Adrenal gland (tissue), 12 donors: Measurements from ENCODE around the gene ARFGEF3. TPM values are rescaled to one million over a fixed set of nuclear protein-coding genes. Genes with fewer than 3 reads are reported as not detected.

ENCODE experiments used
- DNase-seq, 7 donors: peaks; one replicate each; pipeline ENCODE4 v3.0.0-alpha.2; 2019 to 2020
- H3K27ac ChIP-seq, 5 donors: fragments of 200-600 bp; sonication (generic) in 4 of 5; 1 replicate in 3 of 5; 2 replicates in 2 of 5; pipeline versions ENCODE4 v1.5.1 to v1.8.0; 2016 to 2020; ENCODE audit warnings: mild to moderate bottlenecking in 1 of 5
- H3K27me3 ChIP-seq: fragments of 200-600 bp; 2 replicates; pipeline ENCODE4 v1.8.0; 2021
- H3K36me3 ChIP-seq, 2 donors: fragments of 200-600 bp; replicated peaks in 1 of 2; 1 replicate in 1 of 2; 2 replicates in 1 of 2; pipeline versions ENCODE4 v1.5.1 to v1.8.0; 2018 to 2022
- H3K4me1 ChIP-seq, 2 donors: fragments of 200-600 bp; replicated peaks in 1 of 2; 1 replicate in 1 of 2; 2 replicates in 1 of 2; pipeline versions ENCODE4 v1.5.1 to v1.8.0; 2018 to 2021
- H3K4me3 ChIP-seq, 4 donors: fragments of 200-600 bp; sonication (generic) in 3 of 4; one replicate each; pipeline ENCODE4 v1.5.1; 2016 to 2018
- H3K9me3 ChIP-seq, 3 donors: fragments of 200-600 bp; sonication (generic) in 1 of 3; replicated peaks in 1 of 3; 1 replicate in 2 of 3; 2 replicates in 1 of 3; pipeline versions ENCODE4 v1.5.1 to v1.8.0; 2016 to 2021
- POLR2A ChIP-seq, 2 donors: fragments of 450-650 bp; IDR thresholded peaks; one replicate each; pipeline ENCODE4 v1.6.1; 2017; ENCODE audit warnings: antibody characterized with exemption in 2 of 2, mild to moderate bottlenecking in 2 of 2, moderate library complexity in 1 of 2
- WGBS, 4 donors: extraction: QIAGEN DNeasy Blood & Tissue Kit in 2 of 4; methylation state at CpG; one replicate each; pipeline versions ENCODE4 v1.1.5 to v1.1.7; 2013 to 2017; 5-methylcytosine and 5-hydroxymethylcytosine counted together
- intact Hi-C, 2 donors: fragments of 100-400 bp; cut with DNase I; formaldehyde crosslinking; loops; one replicate each; pipeline versions ENCODE4 v1.14.1 to v1.15.0; 2022 to 2023
- polyA plus RNA-seq, 3 donors: library from polyadenylated mRNA; stranded (reverse); fragments of 200-250 nt in 2 of 3; fragments of 350-450 nt in 1 of 3; fragmentation: Illumina TruSeq in 1 of 3; extraction: RNeasy Lipid Tissue Mini Kit (QIAGEN cat#74804) in 1 of 3; gene quantifications; one replicate each; pipeline ENCODE4 v1.2.3, GENCODE V29; 2013 to 2014
- total RNA-seq, 9 donors: library from RNA; depleted of rRNA in 4 of 9; stranded (reverse); fragments of >200 nt in 4 of 9; fragments of 120-200 nt in 1 of 9; fragmentation: NEBNext Ultra II Directional in 1 of 9; extraction: Animal tissue kit (Norgen Biotek cat#: 25700) in 1 of 9; gene quantifications; one replicate each; pipeline versions ENCODE4 v1.1.0 to v1.2.4, GENCODE V29; 2013 to 2023
- TF ChIP-seq, protein P1 (sequence below), 6 experiments: fragments of 450-650 bp in 4 of 6; fragments of 200-600 bp in 2 of 6; sonication (generic) in 1 of 6; IDR thresholded peaks; 1 replicate in 5 of 6; 2 replicates in 1 of 6; pipeline versions ENCODE4 v1.5.1 to v1.8.0; 2016 to 2021; ENCODE audit warnings: antibody characterized with exemption in 6 of 6, mild to moderate bottlenecking in 2 of 6, moderate library complexity in 1 of 6
- donor health status: healthy with polysubstance abuse.
- donor health status: Bipolar disorder and iron deficiency.
- donor health status: DM: yes; HTN: yes; CAD: no.
- donor health status: DM: no; HTN: no; CAD: no.
- donor health status: DM: no; HTN: no; CAD: no.
- donor health status: DM: yes; HTN: yes; CAD: no.

Gene ARFGEF3
- total and polyA plus RNA-seq, 12 donors: 0.06 to 10.9 (median 0.91) TPM; not detected in 1

DNA sequence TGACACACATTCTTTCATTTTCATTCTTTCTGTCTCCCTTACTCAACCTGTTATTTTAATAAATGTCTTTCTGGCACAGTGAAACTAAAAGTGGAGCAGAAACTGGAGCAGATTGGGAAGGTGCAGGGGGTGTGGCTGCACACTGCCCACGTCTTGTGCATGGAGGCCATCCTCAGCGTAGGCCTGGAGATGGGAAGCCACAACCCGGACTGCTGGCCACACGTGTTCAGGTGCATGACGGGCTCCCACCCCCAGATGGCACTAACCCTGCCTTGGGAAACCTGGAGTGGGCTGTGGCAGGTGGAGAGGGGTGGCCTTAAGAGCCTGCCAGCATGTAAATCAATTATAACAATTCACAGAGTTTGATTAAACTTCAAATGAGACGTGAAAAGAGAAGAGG lies 128.0 kb downstream of the ARFGEF3 start:
- H3K9me3 ChIP-seq: no peaks in the 10 kb centered on the region
- no peaks in the 10 kb centered on the region for H3K27me3 ChIP-seq
- TF ChIP-seq POLR2A (IDR thresholded peaks at IDR 0.05): no peak
- TF ChIP-seq, protein P1, sequence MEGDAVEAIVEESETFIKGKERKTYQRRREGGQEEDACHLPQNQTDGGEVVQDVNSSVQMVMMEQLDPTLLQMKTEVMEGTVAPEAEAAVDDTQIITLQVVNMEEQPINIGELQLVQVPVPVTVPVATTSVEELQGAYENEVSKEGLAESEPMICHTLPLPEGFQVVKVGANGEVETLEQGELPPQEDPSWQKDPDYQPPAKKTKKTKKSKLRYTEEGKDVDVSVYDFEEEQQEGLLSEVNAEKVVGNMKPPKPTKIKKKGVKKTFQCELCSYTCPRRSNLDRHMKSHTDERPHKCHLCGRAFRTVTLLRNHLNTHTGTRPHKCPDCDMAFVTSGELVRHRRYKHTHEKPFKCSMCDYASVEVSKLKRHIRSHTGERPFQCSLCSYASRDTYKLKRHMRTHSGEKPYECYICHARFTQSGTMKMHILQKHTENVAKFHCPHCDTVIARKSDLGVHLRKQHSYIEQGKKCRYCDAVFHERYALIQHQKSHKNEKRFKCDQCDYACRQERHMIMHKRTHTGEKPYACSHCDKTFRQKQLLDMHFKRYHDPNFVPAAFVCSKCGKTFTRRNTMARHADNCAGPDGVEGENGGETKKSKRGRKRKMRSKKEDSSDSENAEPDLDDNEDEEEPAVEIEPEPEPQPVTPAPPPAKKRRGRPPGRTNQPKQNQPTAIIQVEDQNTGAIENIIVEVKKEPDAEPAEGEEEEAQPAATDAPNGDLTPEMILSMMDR (IDR thresholded peaks at IDR 0.05): peak in 1 of 6 experiments; percentile 5
- no peak overlapping the region for H3K27ac ChIP-seq
- intact Hi-C loops: loop anchor here (5.0 to 10.0 kb wide), 3 partner anchors 175 to 275 kb away; no protein-coding TSS in a partner anchor
- H3K4me1 ChIP-seq: no peaks in the 10 kb centered on the region
- no peaks in the 10 kb centered on the region for H3K36me3 ChIP-seq
- WGBS, 4 donors: 53 to 63% (median 59%) methylated on average over 6 of the region's 6 CpGs
- H3K4me3 ChIP-seq: no peak overlapping the region
- DNase-seq: peak in 1 of 7 donors; percentile 67

- Histone ChIP-seq H3K27me3 (no peaks in the 10 kb centered on the region), H3K4me1 (no peaks in the 10 kb centered on the region), H3K27ac (no peak overlapping the region), H3K9me3 (no peaks in the 10 kb centered on the region), H3K36me3 (no peaks in the 10 kb centered on the region), H3K4me3 (no peak overlapping the region)
- no peak for DNase-seq
- TF ChIP-seq, protein P1 (IDR thresholded peaks at IDR 0.05): no peak
- no peak for TF ChIP-seq POLR2A (IDR thresholded peaks at IDR 0.05)
- 69 to 73% (median 72%) methylated on average over 5 of the region's 5 CpGs for WGBS, 4 donors
- intact Hi-C loops: no loop called here
These were observed 128.8 kb downstream of the ARFGEF3 start for GRCh38 chr6:138290423-138290962.

- TF ChIP-seq POLR2A (IDR thresholded peaks at IDR 0.05): no peak
- TF ChIP-seq, protein P1 (IDR thresholded peaks at IDR 0.05): no peak
- intact Hi-C loops: no loop called here
- peak in 1 of 7 donors; percentile 63 for DNase-seq
- Histone ChIP-seq H3K36me3 (no peaks in the 10 kb centered on the region), H3K4me1 (no peaks in the 10 kb centered on the region), H3K9me3 (no peaks in the 10 kb centered on the region), H3K27me3 (no peaks in the 10 kb centered on the region), H3K4me3 (no peak overlapping the region), H3K27ac (no peak overlapping the region)
- 79 to 91% (median 82%) methylated on average over 16 to 21 of the region's 21 CpGs for WGBS, 4 donors
These were observed 129.5 kb downstream of the ARFGEF3 start for GRCh38 chr6:138291036-138291848.

GRCh38 chr6:138291849-138292181 lies 130.1 kb downstream of the ARFGEF3 start:
- no peaks in the 10 kb centered on the region for H3K4me1 ChIP-seq
- no peak overlapping the region for H3K4me3 ChIP-seq
- no peak for DNase-seq
- H3K9me3 ChIP-seq: no peaks in the 10 kb centered on the region
- TF ChIP-seq, protein P1 (IDR thresholded peaks at IDR 0.05): no peak
- TF ChIP-seq POLR2A (IDR thresholded peaks at IDR 0.05): no peak
- H3K27ac ChIP-seq: no peak overlapping the region
- H3K27me3 ChIP-seq: no peaks in the 10 kb centered on the region
- WGBS, 4 donors: 78 to 89% (median 85%) methylated on average over 6 to 28 of the region's 28 CpGs
- intact Hi-C loops: no loop called here
- no peaks in the 10 kb centered on the region for H3K36me3 ChIP-seq
